Liver (tissue), 9 donors: Measurements from ENCODE around the gene MAP3K13. TPM values are rescaled to one million over a fixed set of nuclear protein-coding genes. Genes with fewer than 3 reads are reported as not detected.

ENCODE experiments used
- DNase-seq: peaks from one replicate; pipeline ENCODE4 v3.0.0-alpha.2; 2017; ENCODE audit warnings: low spot score
- H3K27ac ChIP-seq, 2 donors: one replicate each; pipeline ENCODE4 v1.7.0; 2013; ENCODE audit warnings: inconsistent platforms in 2 of 2, low read length in 2 of 2, control low read depth in 1 of 2, low read depth in 1 of 2, mild to moderate bottlenecking in 1 of 2
- H3K27me3 ChIP-seq, 4 donors: one replicate each; pipeline versions ENCODE4 v1.6.1 to v1.7.0; 2013; ENCODE audit warnings: low read length in 3 of 4, inconsistent platforms in 1 of 4, mild to moderate bottlenecking in 1 of 4, moderate library complexity in 1 of 4; ENCODE audit not compliant: control insufficient read depth in 4 of 4, insufficient read depth in 4 of 4
- H3K36me3 ChIP-seq, 4 donors: one replicate each; pipeline versions ENCODE4 v1.6.1 to v1.7.0; 2013; ENCODE audit warnings: low read length in 3 of 4, mild to moderate bottlenecking in 3 of 4, low read depth in 1 of 4, moderate library complexity in 1 of 4; ENCODE audit not compliant: control insufficient read depth in 4 of 4, insufficient read depth in 3 of 4
- H3K4me1 ChIP-seq, 4 donors: one replicate each; pipeline versions ENCODE4 v1.6.1 to v1.7.0; 2013; ENCODE audit warnings: low read length in 3 of 4, mild to moderate bottlenecking in 3 of 4, moderate library complexity in 1 of 4; ENCODE audit not compliant: control insufficient read depth in 4 of 4, insufficient read depth in 4 of 4
- H3K4me3 ChIP-seq, 3 donors: one replicate each; pipeline versions ENCODE4 v1.6.1 to v1.7.0; 2013; ENCODE audit warnings: low read length in 3 of 3, control low read depth in 1 of 3, low read depth in 1 of 3, mild to moderate bottlenecking in 1 of 3
- H3K9ac ChIP-seq, 2 donors: one replicate each; pipeline ENCODE4 v1.7.0; 2013; ENCODE audit warnings: low read length in 2 of 2, mild to moderate bottlenecking in 2 of 2, moderate library complexity in 2 of 2, control low read depth in 1 of 2, low read depth in 1 of 2
- H3K9me3 ChIP-seq, 4 donors: one replicate each; pipeline versions ENCODE4 v1.6.1 to v1.7.0; 2013; ENCODE audit warnings: low read length in 3 of 4; ENCODE audit not compliant: control insufficient read depth in 4 of 4
- ATF3 ChIP-seq: IDR thresholded peaks from 2 replicates; pipeline ENCODE4 v1.6.1; 2016; ENCODE audit warnings: antibody characterized with exemption
- FOXA2 ChIP-seq: IDR thresholded peaks from 2 replicates; pipeline ENCODE4 v1.6.1; 2016; ENCODE audit warnings: antibody characterized with exemption
- HNF4A ChIP-seq, 2 donors: conservative IDR thresholded peaks; 2 replicates each; pipeline ENCODE4 v1.6.1; 2016; ENCODE audit warnings: antibody characterized with exemption in 2 of 2, mild to moderate bottlenecking in 2 of 2
- HNF4G ChIP-seq: IDR thresholded peaks from 2 replicates; pipeline ENCODE4 v1.6.1; 2016; ENCODE audit warnings: antibody characterized with exemption
- JUND ChIP-seq, 2 donors: IDR thresholded peaks; 2 replicates each; pipeline ENCODE4 v1.6.1; 2016; ENCODE audit warnings: antibody characterized with exemption in 2 of 2
- MAX ChIP-seq: IDR thresholded peaks from 2 replicates; pipeline ENCODE4 v1.6.1; 2016; ENCODE audit warnings: antibody characterized with exemption
- RAD21 ChIP-seq, 2 donors: IDR thresholded peaks; 2 replicates each; pipeline ENCODE4 v1.6.1; 2016; ENCODE audit warnings: antibody characterized with exemption in 2 of 2, mild to moderate bottlenecking in 2 of 2
- REST ChIP-seq: IDR thresholded peaks from 2 replicates; pipeline ENCODE4 v1.6.1; 2016; ENCODE audit warnings: antibody characterized with exemption, mild to moderate bottlenecking
- RXRA ChIP-seq, 2 donors: IDR thresholded peaks; 2 replicates each; pipeline ENCODE4 v1.6.1; 2017 to 2018; ENCODE audit warnings: antibody characterized with exemption in 2 of 2, mild to moderate bottlenecking in 1 of 2
- SP1 ChIP-seq: IDR thresholded peaks from 2 replicates; pipeline ENCODE4 v1.6.1; 2018; ENCODE audit warnings: antibody characterized with exemption, mild to moderate bottlenecking
- TAF1 ChIP-seq: conservative IDR thresholded peaks from 2 replicates; pipeline ENCODE4 v1.6.1; 2016; ENCODE audit warnings: antibody characterized with exemption, mild to moderate bottlenecking
- YY1 ChIP-seq: IDR thresholded peaks from 2 replicates; pipeline ENCODE4 v1.6.1; 2016; ENCODE audit warnings: antibody characterized with exemption, mild to moderate bottlenecking
- ZBTB33 ChIP-seq: IDR thresholded peaks from 2 replicates; pipeline ENCODE4 v1.6.1; 2016; ENCODE audit warnings: antibody characterized with exemption
- WGBS: extraction: QIAGEN DNeasy Blood & Tissue Kit; methylation state at CpG from one replicate; pipeline ENCODE4 v1.1.7; 2013; 5-methylcytosine and 5-hydroxymethylcytosine counted together
- polyA plus RNA-seq, 2 donors: library from polyadenylated mRNA; stranded (reverse) in 1 of 2; unstranded in 1 of 2; fragments of 200-250 nt in 1 of 2; fragments of >200 nt in 1 of 2; fragmentation: Nextera tagmentation in 1 of 2; extraction: Ambion mirVana in 1 of 2; gene quantifications; one replicate each; pipeline versions ENCODE4 v1.2.1 to v1.2.3, GENCODE V29; 2013 to 2015
- total RNA-seq, 2 donors: library from RNA; depleted of rRNA; stranded (reverse); fragments of >200 nt; gene quantifications; one replicate each; pipeline ENCODE4 v1.2.3, GENCODE V29; 2014
- donor health status: healthy.
- donor health status: healthy.
- donor health status: healthy.
- donor health status: healthy.
- donor health status: healthy.

Gene MAP3K13
- total and polyA plus RNA-seq, 4 donors: 11.3 to 38.1 (median 26.5) TPM

DNA sequence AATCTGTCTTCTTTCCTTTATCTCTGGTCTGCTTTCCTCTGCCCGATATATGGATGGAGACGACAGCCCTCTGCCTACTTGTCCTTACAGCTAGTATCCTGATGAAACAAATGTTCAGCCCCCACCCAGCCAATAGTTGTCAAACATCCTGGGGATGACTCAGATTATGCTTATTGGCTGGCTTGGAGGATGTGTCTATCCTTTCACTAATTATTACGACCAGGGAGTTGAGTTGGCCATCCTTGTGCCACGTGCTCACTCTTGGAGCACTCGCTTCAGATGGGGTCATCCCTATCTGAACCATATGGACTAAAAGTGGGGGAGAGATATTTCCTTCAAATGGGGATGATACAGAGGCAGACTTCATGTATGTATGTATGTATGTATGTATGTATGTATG lies 6.4 kb upstream of the MAP3K13 start:
- H3K4me1 ChIP-seq: peaks cover 0 to 25% (median 7%) of the 10 kb centered on the region in 4 donors
- no peak overlapping the region for H3K4me3 ChIP-seq
- TF ChIP-seq YY1 (no peak), ATF3 (no peak), FOXA2 (no peak)
- DNase-seq: no peak
- H3K9ac ChIP-seq: no peak overlapping the region
- H3K9me3 ChIP-seq: no peaks in the 10 kb centered on the region
- H3K27me3 ChIP-seq: no peaks in the 10 kb centered on the region
- WGBS: 88% methylated on average over 5 of the region's 5 CpGs
- no peak overlapping the region for H3K27ac ChIP-seq
- no peaks in the 10 kb centered on the region for H3K36me3 ChIP-seq

- Histone ChIP-seq H3K4me3 (no peak overlapping the region), H3K9me3 (no peaks in the 10 kb centered on the region), H3K27ac (peak overlapping the region; percentile 62 to 71), H3K36me3 (no peaks in the 10 kb centered on the region), H3K9ac (no peak overlapping the region), H3K27me3 (no peaks in the 10 kb centered on the region), H3K4me1 (peaks cover 4 to 33% (median 17%) of the 10 kb centered on the region in 4 donors)
- WGBS: 30% methylated on average over 2 of the region's 2 CpGs
- DNase-seq: no peak
- peak in 1 of 2 donors; percentile 38 for TF ChIP-seq RXRA (IDR thresholded peaks at IDR 0.05)
- TF ChIP-seq ZBTB33: peak; percentile 26
- no peak for TF ChIP-seq TAF1
- TF ChIP-seq HNF4A (conservative IDR thresholded peaks at IDR 0.05): peak; percentile 20 to 51
- TF ChIP-seq REST: no peak
- TF ChIP-seq HNF4G: no peak
- TF ChIP-seq YY1: peak; percentile 75
- TF ChIP-seq RAD21 (IDR thresholded peaks at IDR 0.05): no peak
- peak; percentile 27 for TF ChIP-seq MAX
- peak; percentile 20 for TF ChIP-seq SP1
- TF ChIP-seq JUND (IDR thresholded peaks at IDR 0.05): peak in 1 of 2 donors; percentile 29
Measured at GRCh38 chr3:185361920-185362319, 1.0 kb upstream of the MAP3K13 start.
